Upper lobe of right lung (tissue), 1 donor: ENCODE data around the gene CYLD. TPM values are rescaled to one million over a fixed set of nuclear protein-coding genes. Genes with fewer than 3 reads are reported as not detected.

Experiments
- ATAC-seq: fragments of 200-7000 bp; cut with Tn5 transposase; one replicate; pipeline ENCODE4 v1.9.1; 2020; ENCODE audit warnings: mild to moderate bottlenecking, moderate library complexity
- DNase-seq: peaks from one replicate; pipeline ENCODE4 v3.0.0-alpha.2; 2020
- H3K27ac ChIP-seq: fragments of 200-600 bp; one replicate; pipeline ENCODE4 v1.8.0; 2022
- H3K27me3 ChIP-seq: fragments of 200-600 bp; one replicate; pipeline ENCODE4 v1.8.0; 2022; ENCODE audit warnings: mild to moderate bottlenecking
- H3K36me3 ChIP-seq: fragments of 200-600 bp; one replicate; pipeline ENCODE4 v1.8.0; 2022
- H3K4me1 ChIP-seq: fragments of 200-600 bp; one replicate; pipeline ENCODE4 v1.8.0; 2022
- H3K4me3 ChIP-seq: fragments of 200-600 bp; one replicate; pipeline ENCODE4 v1.8.0; 2022; ENCODE audit warnings: mild to moderate bottlenecking
- H3K9me3 ChIP-seq: fragments of 200-600 bp; one replicate; pipeline ENCODE4 v1.8.0; 2022
- CTCF ChIP-seq: fragments of 200-600 bp; IDR thresholded peaks from one replicate; pipeline ENCODE4 v1.8.0; 2022; ENCODE audit warnings: antibody characterized with exemption
- intact Hi-C: fragments of 100-400 bp; cut with DNase I; formaldehyde crosslinking; loops from one replicate; pipeline ENCODE4 v1.11.0; 2022
- total RNA-seq: library from RNA; stranded (reverse); fragmentation: NEBNext Ultra II Directional; extraction: Animal tissue kit (Norgen Biotek cat#: 25700); gene quantifications from one replicate; pipeline ENCODE4 v1.2.1, GENCODE V29; 2021
- donor health status: DM: no; HTN: yes; CAD: no; lungs with severe emphysema.

Gene CYLD
- total RNA-seq, 1 donor from 2014 or later = 48.3 TPM

- Histone ChIP-seq H3K4me1 (peaks cover 3% of the 10 kb centered on the region), H3K36me3 (no peaks in the 10 kb centered on the region), H3K9me3 (no peaks in the 10 kb centered on the region), H3K27ac (no peak overlapping the region), H3K27me3 (peaks cover 8% of the 10 kb centered on the region), H3K4me3 (no peak overlapping the region)
- intact Hi-C loops = no loop called here
- no peak for TF ChIP-seq CTCF
- ATAC-seq = no peak
- no peak for DNase-seq
Measured at GRCh38 chr16:50838885-50839284, 97.0 kb downstream of the CYLD start.

GRCh38 chr16:50839356-50839755 is 97.5 kb downstream of the CYLD start:
- Histone ChIP-seq H3K4me3 (no peak overlapping the region), H3K4me1 (peaks cover 3% of the 10 kb centered on the region), H3K9me3 (no peaks in the 10 kb centered on the region), H3K36me3 (no peaks in the 10 kb centered on the region), H3K27ac (no peak overlapping the region), H3K27me3 (peaks cover 8% of the 10 kb centered on the region)
- intact Hi-C loops = no loop called here
- ATAC-seq (no peak), DNase-seq (no peak)
- TF ChIP-seq CTCF = no peak

GRCh38 chr16:50839920-50840729 is 98.2 kb downstream of the CYLD start:
- intact Hi-C loops = no loop called here
- peaks cover 8% of the 10 kb centered on the region for H3K27me3 ChIP-seq
- TF ChIP-seq CTCF = no peak
- H3K4me1 ChIP-seq = peaks cover 3% of the 10 kb centered on the region
- no peaks in the 10 kb centered on the region for H3K36me3 ChIP-seq
- no peak overlapping the region for H3K27ac ChIP-seq
- DNase-seq = no peak
- peak; percentile 28 for ATAC-seq
- H3K9me3 ChIP-seq = no peaks in the 10 kb centered on the region
- H3K4me3 ChIP-seq = no peak overlapping the region

- H3K4me1 ChIP-seq = peaks cover 3% of the 10 kb centered on the region
- DNase-seq (no peak), ATAC-seq (no peak)
- intact Hi-C loops = no loop called here
- no peak for TF ChIP-seq CTCF
- H3K36me3 ChIP-seq = no peaks in the 10 kb centered on the region
- no peaks in the 10 kb centered on the region for H3K9me3 ChIP-seq
- peaks cover 8% of the 10 kb centered on the region for H3K27me3 ChIP-seq
- peak overlapping the region; percentile 12 for H3K4me3 ChIP-seq
- no peak overlapping the region for H3K27ac ChIP-seq
Measured at GRCh38 chr16:50841081-50841886, 99.4 kb downstream of the CYLD start.

- ATAC-seq = no peak
- DNase-seq = no peak
- H3K27ac ChIP-seq = no peak overlapping the region
Measured at GRCh38 chr16:50842013-50842505, 100.2 kb downstream of the CYLD start.

More at GRCh38 chr16:50842013-50842505, 100.2 kb downstream of the CYLD start:
- H3K4me3 ChIP-seq = no peak overlapping the region
- no peaks in the 10 kb centered on the region for H3K36me3 ChIP-seq
- intact Hi-C loops = no loop called here
- H3K9me3 ChIP-seq = no peaks in the 10 kb centered on the region
- peaks cover 8% of the 10 kb centered on the region for H3K27me3 ChIP-seq
- TF ChIP-seq CTCF = no peak
- H3K4me1 ChIP-seq = peaks cover 3% of the 10 kb centered on the region
